Myocyte (in vitro differentiated cells): Measurements from ENCODE around the gene TMEM256. TPM values are rescaled to one million over a fixed set of nuclear protein-coding genes. Genes with fewer than 3 reads are reported as not detected.

Experiments
- DNase-seq: peaks from one replicate; pipeline ENCODE4 v3.0.0-alpha.2; 2012; ENCODE audit warnings: low read depth
- total RNA-seq: library from RNA; depleted of rRNA; stranded (reverse); fragments of >200 nt; gene quantifications from 2 replicates; pipeline ENCODE4 v1.2.3, GENCODE V29; 2014

The TMEM256 gene
- total RNA-seq, 1 donor from 2014 or later: 69.6 TPM

GRCh38 chr17:7408863-7409262, 5.0 kb upstream of the TMEM256 start:
- no peak for DNase-seq

DNA sequence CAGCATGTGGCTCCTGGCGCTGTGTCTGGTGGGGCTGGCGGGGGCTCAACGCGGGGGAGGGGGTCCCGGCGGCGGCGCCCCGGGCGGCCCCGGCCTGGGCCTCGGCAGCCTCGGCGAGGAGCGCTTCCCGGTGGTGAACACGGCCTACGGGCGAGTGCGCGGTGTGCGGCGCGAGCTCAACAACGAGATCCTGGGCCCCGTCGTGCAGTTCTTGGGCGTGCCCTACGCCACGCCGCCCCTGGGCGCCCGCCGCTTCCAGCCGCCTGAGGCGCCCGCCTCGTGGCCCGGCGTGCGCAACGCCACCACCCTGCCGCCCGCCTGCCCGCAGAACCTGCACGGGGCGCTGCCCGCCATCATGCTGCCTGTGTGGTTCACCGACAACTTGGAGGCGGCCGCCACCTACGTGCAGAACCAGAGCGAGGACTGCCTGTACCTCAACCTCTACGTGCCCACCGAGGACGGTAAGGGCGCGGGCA, 4.4 kb upstream of the TMEM256 start:
- DNase-seq: no peak

GRCh38 chr17:7407485-7408251, 3.8 kb upstream of the TMEM256 start, which contains the start of gene NLGN2:
Gene NLGN2, plus strand, starts transcription at chr17:7407845. Its CDS starts 411 bp downstream, at chr17:7408256.
- DNase-seq: no peak

DNA sequence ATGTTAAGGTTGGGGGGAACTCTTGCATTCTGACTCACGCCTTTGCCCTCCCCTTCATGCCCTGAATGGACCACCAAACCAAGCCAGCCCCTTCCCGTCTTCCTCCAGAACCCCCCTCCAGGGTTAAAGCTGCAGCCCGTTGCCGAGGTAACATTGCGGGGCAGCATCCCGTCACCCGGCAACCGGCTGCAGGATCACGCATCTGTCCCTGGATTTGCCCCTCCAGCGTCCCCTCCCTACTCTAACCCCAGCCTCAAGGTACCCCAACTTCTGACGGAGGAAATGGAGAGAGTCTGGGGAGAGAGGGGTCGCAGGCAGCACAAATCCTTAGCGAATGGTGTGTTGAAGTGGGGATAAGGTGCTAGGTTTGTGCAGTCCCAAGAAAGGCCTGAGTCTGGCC, 3.2 kb upstream of the TMEM256 start:
- DNase-seq: no peak

DNA sequence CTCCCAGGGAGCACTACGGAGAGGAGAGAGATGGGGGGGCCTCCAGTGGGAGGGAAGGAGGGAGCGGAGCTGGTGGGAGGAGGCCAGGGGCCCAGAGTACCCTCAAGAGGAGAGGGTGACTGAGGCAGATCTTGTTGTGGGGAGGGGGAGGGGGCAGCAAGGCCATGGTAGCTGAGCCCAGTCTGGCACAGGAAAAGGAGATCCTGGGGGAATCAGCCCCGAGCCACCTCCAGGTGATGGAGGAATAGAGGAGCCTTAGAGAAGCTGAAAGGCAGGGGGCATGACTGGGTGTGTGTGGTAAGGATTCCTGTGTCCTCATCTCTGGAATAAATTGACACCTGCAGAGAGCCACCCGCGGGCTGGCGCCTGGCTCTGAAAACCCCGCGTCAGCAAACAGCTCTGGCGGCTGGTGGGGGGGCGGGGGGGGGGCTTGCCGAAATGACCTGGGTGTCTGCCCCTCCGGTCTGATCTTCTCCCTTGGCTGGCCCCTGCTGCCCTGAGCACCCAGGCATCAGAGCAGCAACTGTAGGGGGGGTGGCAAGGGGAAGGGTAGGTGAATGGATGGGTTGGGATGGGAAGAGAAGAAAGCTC, 2.4 kb upstream of the TMEM256 start:
- DNase-seq: no peak

- no peak for DNase-seq
Measured at GRCh38 chr17:7405350-7406234, 1.7 kb upstream of the TMEM256 start.

GRCh38 chr17:7404737-7405349, 946 bp upstream of the TMEM256 start:
- DNase-seq: no peak

DNA sequence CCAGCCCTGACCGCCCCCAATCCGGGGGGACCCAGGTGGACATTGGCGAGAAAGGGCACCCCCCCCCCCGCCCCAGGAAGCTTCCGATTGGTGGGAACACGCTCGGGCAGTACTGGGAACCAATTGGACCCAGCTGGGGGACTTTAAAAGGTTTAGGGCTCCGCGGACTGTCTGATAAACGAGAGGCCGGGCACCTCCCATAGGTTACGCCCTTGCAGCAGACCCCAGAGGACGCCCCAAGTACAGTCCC, 245 bp downstream of the TMEM256 start:
- peak; percentile 83 for DNase-seq

DNA sequence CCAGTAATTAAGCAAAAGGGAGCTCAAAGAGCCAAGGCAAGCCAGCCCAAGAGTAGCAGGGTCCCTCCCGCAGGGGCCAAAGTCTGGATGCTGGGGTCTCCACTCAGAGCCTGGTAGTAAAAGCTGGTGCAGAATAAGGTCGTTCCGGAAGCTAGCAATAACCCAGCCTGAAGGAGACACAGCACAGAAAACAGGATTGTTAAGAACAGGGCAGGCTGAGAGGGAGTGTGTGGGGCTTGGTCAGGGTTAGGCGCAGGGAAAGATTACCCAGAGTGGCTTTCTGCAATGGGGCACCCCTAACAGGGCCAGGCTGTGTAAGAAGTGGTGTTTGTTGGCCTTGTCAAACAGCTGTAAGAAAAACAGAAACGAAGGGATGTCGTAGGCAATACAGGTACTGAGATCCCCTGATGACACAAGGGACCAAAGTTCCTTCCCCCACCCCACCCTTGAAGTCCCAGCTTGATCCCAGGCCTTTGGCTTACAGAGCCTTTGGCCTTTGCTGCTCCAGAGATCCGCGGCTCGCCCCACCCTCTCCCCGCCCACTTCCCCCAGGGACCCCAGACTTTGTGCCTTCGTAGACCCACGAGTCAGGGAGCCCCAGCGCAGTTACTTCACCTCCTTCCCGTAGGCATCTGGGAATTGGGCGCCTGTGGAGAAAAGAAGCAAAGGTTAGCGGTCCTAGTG, 712 bp downstream of the TMEM256 start:
- DNase-seq: no peak

- no peak for DNase-seq
Measured at GRCh38 chr17:7398612-7399011, 5.3 kb downstream of the TMEM256 start.

GRCh38 chr17:7396147-7396546, 7.8 kb downstream of the TMEM256 start:
- no peak for DNase-seq

DNA sequence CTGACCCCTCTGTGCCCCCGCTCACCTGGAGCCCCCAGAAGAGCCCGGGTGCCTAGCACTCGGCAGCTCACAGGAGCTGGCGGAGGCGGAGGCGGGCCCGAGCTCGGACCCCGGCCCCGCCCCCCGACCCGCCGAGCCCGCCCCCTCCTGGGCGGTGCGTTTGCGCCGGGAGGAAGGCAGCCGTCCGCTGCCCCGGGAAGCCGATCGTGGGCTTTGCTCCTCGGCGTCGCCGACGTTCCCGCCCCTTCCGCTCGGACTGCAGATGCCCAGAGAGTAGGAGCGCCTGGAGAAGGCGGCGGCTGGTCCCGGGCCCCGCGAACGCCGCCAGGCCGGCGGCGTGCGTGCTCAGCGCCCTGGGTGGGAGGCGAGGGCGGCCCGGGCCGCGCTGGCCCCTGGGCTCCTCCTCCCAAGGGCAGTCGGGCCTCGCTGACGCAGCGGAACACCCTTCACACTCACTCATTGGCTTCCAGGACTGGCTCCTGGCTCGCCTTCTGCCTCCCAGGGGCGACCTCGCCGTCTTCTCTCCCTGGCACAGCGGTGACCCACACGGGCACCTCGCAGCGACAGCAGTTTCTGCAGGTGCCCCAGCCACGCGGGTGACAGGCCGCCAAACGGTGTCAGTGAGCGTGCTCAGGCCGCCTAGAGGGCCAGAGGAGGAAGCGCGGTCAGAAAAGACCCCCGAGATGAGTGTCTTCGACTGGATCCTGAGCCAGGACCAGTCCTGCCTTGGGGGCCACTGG, 9.3 kb downstream of the TMEM256 start, which contains the start of gene PLSCR3:
Gene PLSCR3, minus strand, starts transcription at position 74 of the 740 bp plus-strand sequence. CDS start 415 bp downstream, outside the sequence.
- peak; percentile 82 for DNase-seq

DNA sequence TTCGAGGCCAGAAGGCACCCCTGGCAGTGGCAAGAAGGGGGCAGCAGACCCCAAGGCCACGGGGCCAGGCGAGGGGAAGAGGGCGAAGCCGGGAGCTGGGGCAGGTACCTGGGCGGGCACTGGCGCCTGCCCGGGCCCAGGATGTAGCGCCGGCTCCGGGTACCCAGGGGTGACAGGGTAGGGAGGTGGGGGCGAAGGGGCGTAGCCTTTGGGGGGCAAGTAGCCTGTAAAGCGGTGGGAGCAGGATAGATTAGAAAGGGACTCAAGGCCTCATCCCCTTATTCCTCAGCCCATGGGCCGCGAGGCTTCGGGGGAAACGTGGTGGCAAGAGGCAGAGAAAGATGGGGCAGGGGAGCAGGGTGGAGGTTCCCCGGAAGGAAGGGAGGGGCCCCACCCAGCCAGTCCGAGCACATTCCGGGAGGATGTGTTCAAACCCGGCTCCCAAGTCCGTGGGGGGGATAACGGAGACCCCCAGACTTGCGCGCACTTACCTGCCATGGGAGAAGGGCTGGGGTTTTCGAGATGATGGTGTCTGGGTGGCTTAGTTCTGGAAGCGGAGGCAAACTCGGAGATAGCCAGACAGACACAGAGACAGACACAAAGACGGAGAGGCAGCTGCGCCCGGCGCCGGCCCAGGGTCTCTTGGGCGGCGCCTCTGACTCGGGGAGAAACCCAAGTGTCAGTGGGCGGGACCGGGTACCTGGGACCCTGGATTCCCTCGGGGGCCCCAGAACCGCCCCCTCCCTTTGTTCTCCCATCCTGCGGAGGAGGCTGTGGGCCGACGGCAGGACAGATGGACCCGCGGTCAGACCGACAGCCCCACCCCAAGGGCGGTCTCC, 10.1 kb downstream of the TMEM256 start:
- DNase-seq: peak; percentile 51

DNA sequence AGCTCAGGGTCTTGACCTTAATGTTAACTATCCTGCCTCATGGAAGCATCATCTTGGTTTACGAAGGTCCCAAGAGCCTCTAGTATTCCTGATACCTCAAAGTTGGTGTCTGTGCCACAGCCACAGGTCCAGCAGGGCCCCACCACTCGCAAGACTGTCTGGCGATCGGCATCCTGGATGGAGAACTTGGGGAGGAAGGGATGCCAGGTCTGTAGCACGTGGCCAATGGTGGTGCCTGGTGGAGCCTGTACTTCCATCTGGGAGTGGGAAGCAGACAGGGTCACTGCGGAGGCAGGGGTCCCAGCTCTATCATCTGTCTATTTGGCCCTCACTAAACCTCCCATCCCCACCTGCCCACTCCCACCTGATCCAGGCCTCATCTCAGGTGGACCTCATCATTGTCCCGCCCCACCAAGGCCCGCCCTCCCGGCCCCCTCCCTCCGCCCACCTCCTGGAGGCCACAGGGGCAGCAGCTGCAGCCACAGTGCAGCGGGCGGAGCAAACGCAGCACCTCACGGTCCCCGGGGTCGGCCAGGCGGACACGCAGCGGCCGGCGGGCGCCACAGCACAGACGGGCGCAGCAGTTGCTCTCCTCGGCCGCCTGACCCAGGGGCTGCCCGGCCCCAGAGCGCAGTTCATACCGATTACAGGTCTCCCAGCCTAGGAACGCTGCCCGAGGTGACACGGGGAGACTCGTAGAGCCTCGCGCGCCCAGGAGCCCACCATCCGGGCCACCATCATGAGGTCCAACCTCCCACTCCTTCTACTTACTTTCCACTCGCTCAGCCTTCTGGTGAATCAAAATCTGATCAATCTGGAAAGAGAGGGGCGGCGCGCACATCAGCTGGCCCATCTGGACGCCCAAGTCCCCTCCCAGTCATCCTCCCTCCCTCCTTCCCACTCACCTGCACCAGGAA, 10.9 kb downstream of the TMEM256 start:
- no peak for DNase-seq

DNA sequence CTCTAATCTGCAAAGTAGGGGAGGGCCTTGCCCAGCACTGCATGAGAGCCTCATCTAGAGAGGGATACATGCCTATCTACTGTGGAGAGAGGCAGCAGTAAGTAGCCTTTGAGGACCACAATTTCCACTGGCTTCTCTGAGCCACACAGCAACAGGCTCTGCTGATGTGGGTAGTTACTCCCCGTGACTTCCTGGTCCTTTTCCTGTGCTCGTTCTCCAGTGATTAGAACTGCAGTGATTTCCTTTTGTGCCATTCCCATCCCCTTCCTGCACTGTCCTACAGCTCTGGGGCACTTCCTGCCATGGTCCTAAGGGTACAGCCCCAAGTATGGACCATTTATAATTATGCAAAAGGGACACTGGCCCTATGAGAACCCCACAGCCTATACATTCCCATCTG, 12.6 kb downstream of the TMEM256 start:
- DNase-seq: no peak

- no peak for DNase-seq
Measured at GRCh38 chr17:7389924-7390910, 13.7 kb downstream of the TMEM256 start.

DNA sequence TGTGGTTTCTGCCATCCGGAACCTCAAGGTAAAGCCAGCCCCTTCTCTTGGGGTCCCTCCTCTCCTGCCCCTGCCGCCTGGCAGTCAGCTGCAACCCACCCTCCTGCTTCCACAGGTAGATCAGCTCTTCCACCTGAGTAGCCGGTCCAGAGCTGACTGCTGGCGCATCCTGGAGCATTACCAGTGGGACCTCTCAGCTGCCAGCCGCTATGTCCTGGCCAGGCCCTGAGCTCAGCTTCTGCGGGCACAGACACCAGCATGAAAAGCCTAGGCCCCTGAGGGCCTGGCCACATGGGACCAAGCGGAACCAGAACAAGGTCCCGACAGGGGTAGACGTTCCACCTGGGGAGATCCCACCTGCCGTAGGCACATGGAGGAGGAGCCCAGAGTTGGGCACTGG, 15.0 kb downstream of the TMEM256 start:
- DNase-seq: no peak
